GDM1 (cell line): ENCODE results near the gene PLCL1.
"Not testable (repeated sequence)": the region's sequence is repeated elsewhere in the genome, so short reads cannot be mapped to it uniquely, and the experiment has no call there.

Experiments used
- DNase-seq: peaks from one replicate; lab custom pipeline; 2025; lab: John Stamatoyannopoulos, UW

Gene PLCL1

GRCh38 chr2:198000417-198000816 lies 196.0 kb downstream of the PLCL1 start:
- DNase-seq, result no peak

DNA sequence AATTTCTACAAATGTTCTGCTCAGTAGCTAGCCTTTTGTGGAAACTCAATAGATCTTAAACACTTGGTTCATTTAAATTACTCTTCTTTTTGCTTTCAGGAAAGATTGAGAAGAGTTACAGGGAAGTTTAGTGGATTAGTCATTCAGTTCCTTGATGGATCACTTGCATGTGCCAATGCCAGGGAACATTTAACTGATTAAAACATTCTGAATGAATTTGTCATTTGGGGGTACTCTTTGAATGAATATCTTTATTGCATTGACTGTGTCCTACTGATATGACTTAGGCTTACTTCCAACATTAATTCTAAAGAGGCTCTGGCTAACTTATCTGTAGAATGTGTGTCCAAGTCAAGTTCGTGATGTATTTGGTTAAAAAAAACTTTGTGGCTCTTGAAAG lies 199.8 kb downstream of the PLCL1 start:
- DNase-seq, result no peak

GRCh38 chr2:198004921-198005829 lies 200.8 kb downstream of the PLCL1 start:
- DNase-seq, result no peak

DNA sequence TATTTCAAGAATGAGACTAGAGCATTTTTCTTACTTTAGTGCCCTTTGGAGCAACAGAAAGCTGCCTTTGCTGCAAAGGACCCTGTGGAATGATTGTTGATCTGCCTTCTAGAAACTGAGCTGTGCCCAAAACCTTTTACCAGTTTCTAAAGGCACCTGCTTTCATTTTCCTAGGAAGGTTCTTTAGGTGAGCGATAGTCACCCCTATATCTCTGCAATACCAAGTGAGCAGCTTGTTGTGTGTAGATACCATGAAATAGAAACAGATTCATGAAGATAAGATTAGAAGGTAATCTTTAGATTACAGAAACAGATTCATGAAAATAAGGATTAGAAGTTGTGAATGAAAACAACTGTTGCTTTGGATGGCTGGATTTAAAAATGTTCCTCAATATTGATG lies 202.3 kb downstream of the PLCL1 start:
- no peak for DNase-seq

DNA sequence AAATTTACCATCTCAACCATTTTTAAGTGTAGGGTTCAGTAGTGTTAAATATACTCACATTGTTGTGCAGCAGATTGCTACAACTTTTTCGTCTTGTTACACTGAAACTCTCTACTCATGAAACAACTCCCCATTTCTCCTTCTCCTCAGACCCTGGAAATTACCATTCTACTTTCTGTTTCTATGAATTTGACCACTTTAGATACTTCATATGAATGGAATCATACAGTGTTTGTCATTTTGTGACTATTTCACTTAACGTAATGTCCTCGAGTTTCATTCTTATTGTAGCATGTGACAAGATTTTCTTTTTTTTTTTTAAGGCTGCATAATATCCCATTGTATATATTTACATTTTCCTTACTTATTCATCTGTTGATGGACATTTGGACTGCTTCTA lies 203.8 kb downstream of the PLCL1 start:
- no peak for DNase-seq

GRCh38 chr2:198012025-198012424 lies 207.6 kb downstream of the PLCL1 start:
- no peak for DNase-seq

DNA sequence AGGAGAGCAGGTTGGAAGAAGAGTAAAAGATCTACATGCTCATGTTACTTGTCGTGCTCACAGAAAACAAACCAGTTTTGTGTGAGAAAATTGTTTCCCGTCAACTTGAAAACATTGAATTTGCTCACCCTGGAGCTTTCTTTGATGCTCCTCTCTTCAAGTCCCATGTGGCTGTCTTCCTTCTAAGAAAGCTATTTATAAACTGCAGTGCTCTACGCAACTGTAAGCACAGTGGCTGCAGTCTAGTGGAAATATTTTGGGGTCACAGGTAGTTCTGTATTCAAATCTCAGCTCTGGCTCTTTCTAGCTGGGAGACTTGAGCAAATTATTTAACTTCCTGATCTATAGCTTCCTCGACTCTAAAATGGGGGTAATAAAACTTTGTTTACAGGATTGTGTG lies 211.8 kb downstream of the PLCL1 start:
- no peak for DNase-seq

GRCh38 chr2:198017068-198017467 lies 212.7 kb downstream of the PLCL1 start:
- DNase-seq, result no peak

- DNase-seq, result no peak
Observed at GRCh38 chr2:198028955-198029354, 224.6 kb downstream of the PLCL1 start.

DNA sequence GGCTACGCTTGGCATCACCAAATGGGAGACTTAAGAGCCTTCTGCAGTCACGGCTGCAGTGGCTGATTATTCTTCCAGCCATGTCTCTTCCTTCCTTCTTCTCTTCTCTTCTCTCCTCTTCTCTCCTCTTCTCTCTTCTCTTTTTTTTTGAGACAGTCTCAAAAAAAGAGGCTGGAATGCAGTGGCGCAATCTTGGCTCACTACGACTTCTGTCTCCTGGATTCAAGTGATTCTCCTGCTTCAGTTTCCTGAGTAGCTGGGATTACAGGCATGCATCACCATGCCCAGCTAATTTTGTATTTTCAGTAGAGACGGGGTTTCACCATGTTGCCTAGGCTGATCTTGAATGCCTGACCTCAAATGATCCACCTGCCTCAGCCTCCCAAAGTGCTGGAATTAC lies 225.2 kb downstream of the PLCL1 start:
- DNase-seq, result not testable (repeated sequence)

- no peak for DNase-seq
Observed at GRCh38 chr2:198033626-198034025, 229.2 kb downstream of the PLCL1 start.

GRCh38 chr2:198036029-198036879 lies 231.9 kb downstream of the PLCL1 start:
- no peak for DNase-seq

GRCh38 chr2:198040835-198041234 lies 236.4 kb downstream of the PLCL1 start:
- DNase-seq, result no peak

DNA sequence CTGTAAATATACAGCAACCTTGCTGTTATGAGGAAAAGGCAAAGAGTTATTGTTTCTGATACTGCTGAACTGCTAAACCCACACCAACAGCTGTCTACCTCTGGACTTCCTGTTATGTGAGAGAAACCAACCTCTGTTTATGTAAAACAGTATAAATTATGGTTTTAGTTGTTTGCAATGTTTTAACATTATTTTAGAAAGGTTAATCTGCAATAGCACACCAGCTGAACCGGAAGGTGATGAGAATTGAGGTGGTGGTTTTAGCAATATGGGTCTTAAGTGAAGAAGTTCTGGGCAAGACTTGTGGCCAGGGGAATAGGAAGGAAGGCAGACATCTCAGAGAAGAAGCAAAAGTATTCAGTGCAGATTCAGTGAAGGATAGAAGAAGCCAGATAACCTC lies 237.8 kb downstream of the PLCL1 start:
- DNase-seq, result no peak

GRCh38 chr2:198044777-198045176 lies 240.4 kb downstream of the PLCL1 start:
- DNase-seq, result no peak

DNA sequence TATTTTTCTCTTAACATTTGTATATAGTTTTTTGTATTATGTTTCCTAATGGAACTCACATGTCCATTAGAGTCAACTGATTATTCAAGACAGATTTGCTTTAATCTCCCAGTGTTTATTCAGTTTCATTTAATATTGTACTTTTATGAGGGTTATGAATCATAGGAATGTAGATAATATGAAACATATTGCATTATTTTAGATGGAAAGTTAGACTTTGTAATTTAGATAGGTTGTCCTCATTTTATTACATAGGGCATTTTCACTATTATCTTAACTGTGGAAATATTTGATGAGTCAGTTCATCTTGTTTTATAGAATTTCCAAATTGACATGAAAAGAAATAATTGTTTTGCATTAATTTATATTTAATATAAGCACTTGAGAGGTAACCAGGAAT lies 240.8 kb downstream of the PLCL1 start:
- no peak for DNase-seq

- no peak for DNase-seq
Observed at GRCh38 chr2:198052741-198053140, 248.3 kb downstream of the PLCL1 start.

GRCh38 chr2:198053148-198053547 lies 248.8 kb downstream of the PLCL1 start:
- no peak for DNase-seq

- no peak for DNase-seq
Observed at GRCh38 chr2:198053776-198054175, 249.4 kb downstream of the PLCL1 start.

- DNase-seq, result no peak
Observed at GRCh38 chr2:198054299-198054698, 249.9 kb downstream of the PLCL1 start.

DNA sequence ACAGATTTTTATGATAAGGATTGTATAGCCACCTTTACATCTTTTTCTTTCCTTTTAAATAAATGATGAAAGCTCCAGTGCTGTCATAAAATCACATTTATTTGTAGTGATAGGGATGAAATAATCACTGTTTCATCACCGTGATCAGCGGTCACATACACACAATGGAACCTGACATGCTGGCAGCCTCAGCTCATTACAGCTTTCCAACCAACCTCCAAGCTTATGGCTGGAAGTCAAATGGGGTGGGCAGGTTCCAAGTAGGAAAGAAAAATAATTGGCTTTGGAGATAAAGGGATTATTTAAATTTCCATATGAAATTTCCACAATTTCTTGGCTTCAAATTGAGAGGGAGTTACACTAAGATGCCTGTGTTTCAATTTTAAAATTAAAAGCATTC lies 251.3 kb downstream of the PLCL1 start:
- no peak for DNase-seq

GRCh38 chr2:198056836-198057235 lies 252.4 kb downstream of the PLCL1 start:
- DNase-seq, result no peak

DNA sequence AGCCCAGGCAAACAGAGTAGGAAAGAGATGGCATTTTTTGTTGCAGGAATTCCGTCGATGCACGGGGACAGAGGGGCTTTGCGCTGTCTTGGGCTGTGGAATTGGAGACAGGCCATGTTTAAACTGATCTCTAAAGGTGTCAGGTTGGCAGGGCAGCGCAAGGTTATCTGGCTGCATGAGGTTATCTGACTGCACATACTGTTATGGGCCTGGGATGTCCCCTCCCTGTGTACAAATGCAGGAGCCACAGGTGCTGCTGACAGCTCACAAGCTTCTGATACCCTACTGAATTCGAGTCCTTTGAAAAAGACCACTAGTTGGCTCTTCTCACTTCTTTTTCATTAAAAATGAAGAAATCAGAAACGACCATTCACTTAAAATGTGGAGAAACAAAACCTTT lies 255.4 kb downstream of the PLCL1 start:
- no peak for DNase-seq
